IPS DF 4.7 (cell line): ENCODE data around the gene ATP9B.
A peak's percentile ranks its signal among the peaks of the same experiment; 100 is the strongest.
"Not testable (repeated sequence)": the region's sequence is repeated elsewhere in the genome, so short reads cannot be mapped to it uniquely, and the experiment has no call there.

Source experiments
- DNase-seq: peaks from one replicate; pipeline ENCODE4 v3.0.0-alpha.2; 2013; ENCODE audit warnings: low spot score; ENCODE audit errors: extremely low read depth

The ATP9B gene

GRCh38 chr18:79326413-79327198 lies 257.4 kb downstream of the ATP9B start:
- no peak for DNase-seq

DNA sequence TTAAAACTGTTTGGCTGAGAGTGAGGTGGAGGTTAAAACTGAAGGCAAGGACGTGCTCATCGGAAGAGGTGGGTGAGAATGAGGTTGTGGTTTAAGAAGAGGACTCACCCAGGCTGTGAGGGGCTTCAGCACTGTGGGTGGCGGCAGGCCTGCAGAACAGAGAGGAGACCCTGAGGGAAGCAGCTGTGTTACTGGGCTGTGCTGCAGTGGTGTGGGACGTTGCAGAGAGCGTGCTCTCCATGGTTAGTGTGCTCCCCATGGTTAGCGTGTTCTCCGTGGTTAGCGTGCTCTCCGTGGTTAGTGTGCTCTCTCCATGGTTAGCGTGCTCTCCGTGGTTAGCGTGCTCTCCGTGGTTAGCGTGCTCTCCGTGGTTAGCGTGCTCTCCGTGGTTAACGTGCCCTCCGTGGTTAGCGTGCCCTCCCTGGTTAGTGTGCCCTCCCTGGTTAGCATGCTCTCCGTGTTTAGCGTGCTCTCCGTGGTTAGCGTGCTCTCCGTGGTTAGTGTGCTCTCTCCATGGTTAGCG lies 258.1 kb downstream of the ATP9B start:
- no peak for DNase-seq

GRCh38 chr18:79327915-79328314 lies 258.7 kb downstream of the ATP9B start:
- not testable (repeated sequence) for DNase-seq

DNA sequence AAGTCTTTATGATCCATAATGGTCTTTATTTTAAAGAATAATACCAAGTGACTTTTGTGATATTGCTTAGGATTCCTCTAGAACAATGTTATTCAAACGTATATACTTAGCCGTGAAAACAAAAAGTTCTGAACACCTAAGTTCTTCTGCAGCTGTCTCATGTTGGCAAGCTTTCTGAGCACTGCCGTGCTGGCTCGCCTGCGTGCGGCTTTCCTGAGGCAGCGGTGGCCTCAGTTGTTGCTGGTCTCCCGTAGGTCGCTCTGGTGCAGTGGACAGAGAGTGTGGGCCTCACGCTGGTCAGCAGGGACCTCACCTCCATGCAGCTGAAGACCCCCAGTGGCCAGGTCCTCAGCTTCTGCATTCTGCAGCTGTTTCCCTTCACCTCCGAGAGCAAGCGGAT lies 259.7 kb downstream of the ATP9B start:
- DNase-seq: no peak

DNA sequence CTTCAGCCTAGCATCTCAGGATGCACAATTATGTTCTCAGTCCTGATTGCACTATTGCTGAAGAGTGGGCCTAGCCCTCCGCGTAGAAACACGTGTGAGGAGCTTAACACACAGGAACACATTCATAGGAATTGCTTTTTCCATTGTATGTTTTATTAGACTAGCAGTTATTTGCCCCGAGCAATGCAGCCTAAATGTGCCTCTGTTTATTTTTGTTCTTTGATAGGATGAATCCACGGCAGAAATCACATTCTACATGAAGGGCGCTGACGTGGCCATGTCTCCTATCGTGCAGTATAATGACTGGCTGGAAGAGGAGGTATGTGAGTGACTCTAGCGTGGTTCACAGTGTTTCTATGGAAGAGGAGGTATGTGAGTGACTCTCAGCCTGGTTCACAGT lies 260.6 kb downstream of the ATP9B start:
- no peak for DNase-seq

DNA sequence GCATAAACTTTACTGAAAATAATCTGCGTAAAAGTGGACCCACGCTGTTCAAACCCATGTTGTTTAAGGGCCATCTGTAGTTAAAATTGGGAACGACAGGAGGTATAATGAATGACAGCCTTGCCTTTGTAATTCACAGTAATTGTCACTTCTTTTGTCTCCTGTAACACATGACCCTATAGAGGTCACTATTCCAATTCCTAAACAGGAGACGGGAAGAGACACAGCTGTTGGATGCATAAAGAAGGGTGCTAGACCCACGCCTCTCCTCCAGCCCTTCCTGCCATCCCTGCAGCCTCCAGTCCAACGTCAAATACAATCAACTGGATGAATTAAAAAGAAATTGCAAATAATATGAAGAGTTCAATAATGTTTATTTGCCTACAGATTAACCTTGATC lies 263.5 kb downstream of the ATP9B start:
- DNase-seq: no peak

DNA sequence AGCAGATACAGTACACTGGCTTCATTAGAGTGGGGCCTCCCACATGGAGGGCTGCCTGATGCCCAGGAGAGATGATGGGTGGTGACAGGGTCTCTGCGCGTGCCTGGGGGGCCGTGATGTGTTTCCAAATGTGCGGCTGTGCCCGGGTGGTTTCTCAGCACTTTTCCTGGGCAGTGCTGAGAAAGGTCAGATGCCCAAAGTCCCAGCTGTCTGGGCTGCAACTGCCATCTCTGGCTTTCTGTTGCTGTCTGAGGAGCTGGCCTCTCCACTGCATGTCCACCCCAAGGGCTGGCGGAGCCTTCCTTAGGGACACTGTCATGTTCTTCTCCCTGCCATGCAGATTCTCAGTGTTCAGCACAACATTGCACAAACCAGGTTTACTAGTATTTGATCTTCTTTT lies 263.9 kb downstream of the ATP9B start:
- DNase-seq: no peak

GRCh38 chr18:79334496-79335233 lies 265.5 kb downstream of the ATP9B start:
- DNase-seq: no peak

DNA sequence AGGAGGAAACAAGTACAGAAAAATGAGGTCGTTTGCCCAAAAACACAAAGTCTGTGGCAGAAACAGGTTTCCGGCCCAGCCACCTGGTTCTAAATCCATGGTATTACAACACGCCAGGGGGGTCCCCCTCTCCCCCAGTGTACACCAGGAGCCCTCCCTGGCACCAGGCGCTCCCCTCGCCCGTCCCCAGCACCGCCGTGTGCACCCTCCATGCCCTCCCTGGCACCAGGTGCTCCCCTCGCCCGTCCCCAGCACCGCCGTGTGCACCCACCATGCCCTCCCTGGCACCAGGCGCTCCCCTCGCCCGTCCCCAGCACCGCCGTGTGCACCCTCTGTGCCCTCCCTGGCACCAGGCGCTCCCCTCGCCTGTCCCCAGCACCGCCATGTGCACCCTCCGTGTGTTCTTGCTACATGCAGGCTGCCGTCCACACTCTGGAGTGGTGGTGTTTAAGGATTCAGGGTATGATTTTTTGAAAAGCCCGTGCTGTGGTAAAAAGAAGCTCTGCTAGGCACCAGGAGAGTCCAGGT lies 266.7 kb downstream of the ATP9B start:
- no peak for DNase-seq

GRCh38 chr18:79336556-79337142 lies 267.5 kb downstream of the ATP9B start:
- DNase-seq: no peak

- no peak for DNase-seq
These were observed 268.0 kb downstream of the ATP9B start for GRCh38 chr18:79337184-79337583.

DNA sequence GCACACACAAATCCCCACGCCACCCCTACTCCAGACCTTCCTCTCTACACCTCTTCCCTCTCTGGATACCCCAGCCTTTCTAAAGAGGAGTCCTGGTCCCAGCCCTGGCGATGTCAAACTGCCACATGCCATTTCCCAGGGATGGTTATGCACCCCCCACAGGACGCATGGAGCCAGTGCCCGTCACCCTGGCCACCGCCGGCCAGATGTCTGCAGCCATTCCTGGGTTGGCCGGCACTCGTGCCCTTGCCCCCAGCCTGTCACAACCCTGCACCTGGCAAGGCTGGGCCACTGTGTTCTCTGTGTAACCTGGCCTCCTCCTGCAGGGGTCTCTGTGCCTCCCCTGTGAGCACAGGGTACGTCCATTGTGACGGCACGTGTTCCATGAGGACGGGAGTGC lies 268.4 kb downstream of the ATP9B start:
- no peak for DNase-seq

DNA sequence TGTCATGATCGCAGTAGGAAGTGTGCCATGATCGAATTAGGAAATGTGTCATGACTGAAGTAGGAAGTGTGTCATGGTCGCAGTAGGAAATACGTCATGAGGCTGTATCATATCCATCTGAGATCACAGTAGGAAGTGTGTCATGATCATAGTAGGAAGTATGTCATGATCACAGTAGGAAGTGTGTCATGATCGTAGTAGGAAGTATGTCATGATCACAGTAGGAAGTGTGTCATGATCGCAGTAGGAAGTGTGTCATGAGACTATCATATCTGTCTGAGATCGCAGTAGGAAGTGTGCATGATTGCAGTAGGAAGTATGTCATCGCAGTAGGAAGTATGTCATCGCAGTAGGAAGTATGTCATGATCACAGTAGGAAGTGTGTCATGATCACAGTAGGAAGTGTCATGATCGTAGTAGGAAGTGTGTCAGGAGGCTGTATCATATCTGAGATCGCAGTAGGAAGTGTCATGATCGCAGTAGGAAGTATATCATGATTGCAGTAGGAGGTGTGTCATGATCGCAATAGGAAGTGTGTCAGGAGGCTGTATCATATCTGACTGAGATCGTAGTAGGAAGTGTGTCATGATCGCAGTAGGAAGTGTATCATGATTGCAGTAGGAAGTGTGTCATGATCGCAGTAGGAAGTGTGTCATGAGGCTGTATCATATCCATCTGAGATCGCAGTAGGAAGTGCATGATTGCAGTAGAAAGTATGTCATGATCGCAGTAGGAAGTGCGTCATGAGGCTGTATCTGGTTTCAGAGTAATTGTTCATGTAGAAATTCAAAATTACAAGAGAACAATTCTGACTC lies 270.1 kb downstream of the ATP9B start:
- no peak for DNase-seq

GRCh38 chr18:79343567-79344207 lies 274.5 kb downstream of the ATP9B start:
- no peak for DNase-seq

DNA sequence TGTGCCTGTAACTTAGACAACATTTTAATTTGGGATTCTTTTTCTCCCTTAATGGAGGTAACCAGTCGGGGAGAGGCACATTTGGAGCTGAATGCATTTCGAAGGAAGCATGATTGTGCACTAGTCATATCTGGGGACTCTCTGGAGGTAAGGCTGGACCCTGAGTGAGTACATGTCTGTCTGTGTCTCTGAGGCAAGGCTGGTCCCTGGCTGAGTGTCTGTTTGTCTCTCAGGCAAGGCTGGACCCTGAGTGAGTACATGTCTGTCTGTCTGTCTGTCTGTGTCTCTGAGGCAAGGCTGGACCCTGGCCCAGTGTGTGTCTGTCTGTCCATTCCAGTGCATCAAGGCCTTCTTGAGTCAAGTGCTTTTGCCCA lies 275.0 kb downstream of the ATP9B start:
- DNase-seq: no peak

DNA sequence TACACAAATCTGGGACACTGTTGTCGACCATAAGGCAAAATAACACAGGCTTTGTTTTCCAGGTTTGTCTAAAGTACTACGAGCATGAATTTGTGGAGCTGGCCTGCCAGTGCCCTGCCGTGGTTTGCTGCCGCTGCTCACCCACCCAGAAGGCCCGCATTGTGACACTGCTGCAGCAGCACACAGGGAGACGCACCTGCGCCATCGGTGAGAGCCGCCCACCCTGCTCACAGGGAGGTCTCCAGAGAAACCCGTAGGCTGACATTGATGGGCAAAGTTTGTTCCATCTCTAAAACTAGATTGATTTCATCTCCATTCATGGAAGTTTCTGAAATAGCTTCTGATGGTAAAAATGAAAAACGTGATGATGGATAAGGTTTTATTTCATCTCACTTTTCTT lies 276.2 kb downstream of the ATP9B start:
- DNase-seq: no peak

GRCh38 chr18:79345981-79346380 lies 276.8 kb downstream of the ATP9B start:
- DNase-seq: no peak

GRCh38 chr18:79348066-79348465 lies 278.9 kb downstream of the ATP9B start:
- no peak for DNase-seq

GRCh38 chr18:79352432-79352831 lies 283.2 kb downstream of the ATP9B start:
- DNase-seq: no peak

- DNase-seq: peak; percentile 16
These were observed 284.1 kb downstream of the ATP9B start for GRCh38 chr18:79353267-79353666.

GRCh38 chr18:79354350-79354749 lies 285.2 kb downstream of the ATP9B start:
- DNase-seq: no peak
